ENCODE measurements around the gene IGLON5.

The IGLON5 gene

GRCh38 chr19:51375504-51376221 is 64.2 kb downstream of the IGLON5 start:
- no peak overlapping the region for H3K4me3 ChIP-seq (ENCODE audit: low read length)
- DNase-seq (ENCODE audit: low read depth): no peak
- TF ChIP-seq, protein P1, sequence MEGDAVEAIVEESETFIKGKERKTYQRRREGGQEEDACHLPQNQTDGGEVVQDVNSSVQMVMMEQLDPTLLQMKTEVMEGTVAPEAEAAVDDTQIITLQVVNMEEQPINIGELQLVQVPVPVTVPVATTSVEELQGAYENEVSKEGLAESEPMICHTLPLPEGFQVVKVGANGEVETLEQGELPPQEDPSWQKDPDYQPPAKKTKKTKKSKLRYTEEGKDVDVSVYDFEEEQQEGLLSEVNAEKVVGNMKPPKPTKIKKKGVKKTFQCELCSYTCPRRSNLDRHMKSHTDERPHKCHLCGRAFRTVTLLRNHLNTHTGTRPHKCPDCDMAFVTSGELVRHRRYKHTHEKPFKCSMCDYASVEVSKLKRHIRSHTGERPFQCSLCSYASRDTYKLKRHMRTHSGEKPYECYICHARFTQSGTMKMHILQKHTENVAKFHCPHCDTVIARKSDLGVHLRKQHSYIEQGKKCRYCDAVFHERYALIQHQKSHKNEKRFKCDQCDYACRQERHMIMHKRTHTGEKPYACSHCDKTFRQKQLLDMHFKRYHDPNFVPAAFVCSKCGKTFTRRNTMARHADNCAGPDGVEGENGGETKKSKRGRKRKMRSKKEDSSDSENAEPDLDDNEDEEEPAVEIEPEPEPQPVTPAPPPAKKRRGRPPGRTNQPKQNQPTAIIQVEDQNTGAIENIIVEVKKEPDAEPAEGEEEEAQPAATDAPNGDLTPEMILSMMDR (IDR thresholded peaks at IDR 0.05; ENCODE audit: insufficient read depth, low read depth, low read length, missing control alignments): no peak

DNA sequence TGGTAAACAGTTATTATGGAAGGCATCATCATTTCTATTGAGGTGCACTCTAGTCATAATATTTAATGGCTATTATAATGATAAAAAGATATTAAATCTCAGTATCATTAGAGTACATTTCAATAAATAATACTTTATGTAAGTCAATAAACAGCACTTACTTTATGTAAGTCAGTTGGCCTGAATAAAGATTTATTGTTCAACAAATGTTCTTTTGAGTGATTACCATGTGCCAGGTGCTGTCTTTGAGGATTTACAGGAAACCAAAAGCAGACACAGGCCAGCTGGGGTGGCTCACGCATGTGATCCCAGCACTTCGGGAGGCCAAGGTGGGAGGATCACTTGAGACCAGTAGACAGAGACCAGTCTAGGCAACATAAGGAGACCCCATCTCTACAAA is 66.0 kb downstream of the IGLON5 start:
- H3K4me3 ChIP-seq (ENCODE audit: low read length): no peak overlapping the region
- DNase-seq (ENCODE audit: low read depth): no peak
- TF ChIP-seq, protein P1 (IDR thresholded peaks at IDR 0.05; ENCODE audit: insufficient read depth, low read depth, low read length, missing control alignments): no peak

DNA sequence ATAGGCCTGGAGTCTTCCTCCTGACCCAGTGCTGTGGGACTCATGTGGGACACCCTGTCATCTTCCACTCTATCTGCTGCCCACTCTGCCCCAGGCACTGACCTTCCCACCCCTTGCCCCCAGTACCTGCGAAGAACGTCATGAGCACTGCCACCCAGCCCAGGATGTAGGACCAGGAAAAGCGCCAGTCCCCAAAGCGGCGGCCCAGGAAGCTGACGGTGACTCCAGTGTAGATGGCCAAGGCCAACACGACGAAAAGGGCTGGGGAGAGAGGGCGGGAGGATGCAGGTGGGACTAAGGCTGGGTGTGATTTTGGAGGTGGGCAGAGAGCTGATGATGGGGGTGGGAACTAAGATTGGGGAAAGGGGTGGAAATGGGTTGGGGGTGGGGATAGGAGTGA is 68.9 kb downstream of the IGLON5 start:
- DNase-seq (ENCODE audit: low read depth): no peak
- TF ChIP-seq, protein P1 (IDR thresholded peaks at IDR 0.05; ENCODE audit: insufficient read depth, low read depth, low read length, missing control alignments): no peak
- H3K4me3 ChIP-seq (ENCODE audit: low read length): no peak overlapping the region
